GM19328 (cell line): Measurements from ENCODE around the gene SLC7A10.

Source experiments
- ATAC-seq: cut with Tn5 transposase; IDR thresholded peaks from one replicate; pipeline ENCODE4 v1.9.1; 2021; ENCODE audit warnings: mild to moderate bottlenecking, moderate library complexity; ENCODE audit not compliant: unreplicated experiment

Gene SLC7A10

DNA sequence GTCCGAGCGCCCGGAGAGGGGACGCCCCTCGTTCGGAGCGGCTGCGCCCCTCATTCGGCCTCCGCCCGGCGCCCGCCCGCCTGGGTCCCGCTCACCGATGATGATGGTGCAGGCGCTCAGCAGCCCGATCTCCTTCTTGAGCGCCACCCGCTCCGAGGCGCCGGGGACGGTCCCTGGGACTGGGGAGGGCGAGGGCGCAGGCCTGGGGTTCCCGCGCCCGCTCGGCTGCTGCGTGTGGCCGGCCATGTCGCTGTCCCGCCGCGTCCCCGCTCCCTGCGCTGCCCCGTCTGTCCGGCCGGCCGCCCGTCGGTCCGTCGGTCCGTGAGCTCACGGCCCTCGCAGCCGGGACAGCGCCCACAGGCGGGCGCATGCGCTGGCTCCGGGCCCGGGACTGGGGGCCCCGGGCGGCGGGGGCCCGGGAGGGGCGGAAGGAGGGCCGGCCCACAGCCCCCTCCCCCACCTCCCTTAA is at the start of gene SLC7A10:
Gene SLC7A10 (minus strand): TSS at position 393 of the 469 bp plus-strand sequence. CDS start 147 bp downstream, at position 246.
- no peak for ATAC-seq

DNA sequence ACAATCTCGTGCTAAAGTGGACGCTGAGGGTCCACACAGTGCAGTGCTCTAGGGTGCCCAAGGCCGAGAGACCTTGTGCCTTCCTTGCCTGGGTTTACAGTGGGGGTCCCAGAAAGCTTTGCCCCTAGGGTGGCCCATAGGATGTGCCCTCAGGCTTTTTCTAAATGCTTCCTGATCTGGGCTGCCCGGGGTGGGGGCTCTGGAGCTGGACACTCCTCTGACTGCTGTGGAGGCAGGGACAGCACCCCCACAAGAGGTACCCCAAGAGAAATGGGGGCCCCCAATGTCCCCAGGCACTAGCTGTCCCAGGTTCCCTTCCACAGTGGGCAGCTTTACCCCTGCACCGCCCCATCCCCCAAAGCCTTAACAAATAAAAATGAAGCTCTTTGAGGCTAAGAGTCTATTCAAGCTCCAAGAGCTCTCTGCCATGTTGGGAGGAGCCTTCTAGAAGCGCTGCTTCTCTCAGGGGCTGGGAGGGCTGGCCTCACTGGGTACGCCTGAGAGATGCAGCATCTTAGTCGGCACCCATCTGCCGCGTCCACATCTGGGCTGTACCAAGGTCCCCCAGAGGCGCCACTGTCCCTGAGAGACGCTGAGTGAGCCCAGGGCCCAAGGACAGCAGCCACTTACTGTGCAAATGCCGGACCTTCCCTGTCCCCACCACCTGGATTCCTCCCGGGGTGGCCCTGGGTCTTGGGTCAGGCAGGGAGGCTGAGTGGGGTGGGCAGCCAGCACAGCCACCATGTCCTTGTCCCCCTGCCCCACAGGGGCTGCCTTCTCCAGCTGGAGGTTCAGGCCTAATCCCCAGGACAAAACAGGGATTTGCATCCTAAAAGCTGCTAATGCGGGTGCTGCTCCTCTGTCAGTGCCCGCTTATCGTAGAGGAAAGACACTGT is 49.3 kb upstream of the SLC7A10 start:
- ATAC-seq: no peak

DNA sequence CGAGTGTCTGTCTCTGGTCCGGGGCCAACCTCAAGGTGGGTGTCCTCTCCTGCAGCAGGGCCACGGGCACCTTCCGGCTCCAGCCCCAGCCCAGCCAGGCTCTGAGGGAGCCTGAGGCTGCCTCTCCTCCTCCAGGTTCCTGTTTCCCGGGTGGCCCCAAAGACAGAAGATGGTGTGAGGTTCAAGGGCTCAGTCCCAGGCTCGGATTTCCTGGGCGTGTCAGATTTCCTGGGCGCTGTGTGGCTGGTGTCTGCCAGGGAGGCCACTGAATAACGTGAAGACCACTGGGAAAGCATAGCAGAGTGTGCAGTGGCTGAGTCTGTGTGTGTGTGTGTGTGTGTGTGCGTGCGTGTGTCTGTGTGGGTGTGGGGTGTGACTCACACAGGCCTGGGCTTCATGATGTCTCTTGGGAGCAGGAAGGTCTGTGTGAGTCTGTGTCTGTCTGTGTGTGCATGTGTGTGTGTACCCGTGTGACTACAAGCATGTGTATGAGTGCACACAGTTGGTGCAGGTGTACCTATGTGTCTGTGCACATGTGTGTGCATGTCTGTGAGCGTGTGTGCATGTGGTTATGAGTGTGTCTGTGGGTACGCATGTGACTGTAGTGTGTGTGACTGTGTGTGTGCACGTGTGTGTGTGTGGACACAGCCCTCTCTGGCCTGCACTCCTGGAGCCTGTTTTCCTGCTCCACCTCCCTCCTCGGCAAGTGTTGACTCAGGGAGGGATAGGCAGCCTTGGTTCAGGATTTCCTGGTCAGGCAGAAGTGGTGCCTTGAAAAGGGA is 48.4 kb upstream of the SLC7A10 start:
- no peak for ATAC-seq

DNA sequence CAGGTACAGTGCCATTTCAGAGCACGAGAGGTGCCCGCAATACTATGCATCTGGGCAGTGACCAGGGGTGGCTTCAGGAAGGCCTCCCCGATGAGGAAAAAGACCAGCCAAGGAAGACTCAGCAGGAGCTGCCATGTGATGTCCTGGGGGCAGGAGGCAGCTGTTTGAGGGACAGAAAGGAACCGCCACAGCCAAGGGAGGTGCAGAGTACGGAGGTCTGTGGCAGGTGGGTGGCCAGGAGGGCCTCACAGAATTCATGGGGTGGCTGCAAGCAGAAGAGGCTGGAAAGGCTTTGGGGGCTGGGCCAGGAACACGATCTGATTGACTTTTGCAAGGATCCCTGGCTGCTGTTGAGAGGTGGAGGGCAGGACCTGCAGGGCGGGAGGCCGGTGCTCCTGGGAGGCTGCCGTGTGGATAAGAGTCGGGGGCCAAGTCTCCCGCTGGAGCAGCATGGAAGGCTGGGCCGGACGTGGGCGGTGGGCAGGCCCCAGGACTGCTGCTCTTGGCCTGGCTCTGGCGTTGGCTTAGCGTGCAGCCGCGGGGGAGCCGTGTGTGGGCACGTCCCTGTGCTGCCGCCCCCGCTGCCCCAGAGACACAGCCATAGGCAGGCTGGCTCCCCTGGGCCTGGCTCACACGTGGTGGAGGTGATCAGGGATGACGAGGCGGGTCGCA is 47.6 kb upstream of the SLC7A10 start:
- ATAC-seq: no peak

DNA sequence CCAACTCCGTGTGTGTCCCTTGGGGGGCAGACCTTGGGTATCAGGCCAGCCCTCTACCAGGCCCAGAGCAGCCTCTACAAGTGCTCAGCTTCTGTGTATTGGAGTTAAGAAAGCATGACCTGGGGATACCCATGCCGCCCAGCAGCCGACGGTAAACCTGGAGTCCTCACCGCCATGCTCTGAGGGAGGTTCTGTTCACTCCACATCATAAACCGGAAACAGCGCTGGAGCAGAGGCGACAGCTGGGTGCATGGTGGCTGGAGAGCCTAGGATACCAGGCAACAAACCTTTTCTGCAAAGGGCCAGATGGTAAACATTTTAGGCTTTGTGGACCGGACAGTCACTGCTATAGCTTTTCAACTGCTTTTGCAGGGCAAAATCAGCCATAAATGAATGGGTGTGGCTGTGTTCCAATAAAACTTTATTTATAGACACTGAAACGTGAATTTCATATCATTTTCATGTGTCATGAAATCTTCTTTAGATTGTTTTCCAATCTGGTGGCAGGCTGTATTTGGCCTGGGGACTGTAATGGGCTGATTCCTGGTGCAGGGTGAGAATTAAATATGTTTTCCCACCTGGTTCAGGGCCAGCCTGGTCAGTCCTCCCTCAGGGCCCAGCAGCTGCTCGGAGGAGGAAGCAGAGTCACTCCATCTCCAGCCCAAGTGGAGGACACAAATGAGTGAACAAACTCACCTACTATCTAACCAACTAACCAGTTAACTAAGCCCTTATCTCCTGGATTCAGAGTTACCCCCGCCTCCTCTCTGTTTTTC is 45.8 kb upstream of the SLC7A10 start:
- no peak for ATAC-seq

DNA sequence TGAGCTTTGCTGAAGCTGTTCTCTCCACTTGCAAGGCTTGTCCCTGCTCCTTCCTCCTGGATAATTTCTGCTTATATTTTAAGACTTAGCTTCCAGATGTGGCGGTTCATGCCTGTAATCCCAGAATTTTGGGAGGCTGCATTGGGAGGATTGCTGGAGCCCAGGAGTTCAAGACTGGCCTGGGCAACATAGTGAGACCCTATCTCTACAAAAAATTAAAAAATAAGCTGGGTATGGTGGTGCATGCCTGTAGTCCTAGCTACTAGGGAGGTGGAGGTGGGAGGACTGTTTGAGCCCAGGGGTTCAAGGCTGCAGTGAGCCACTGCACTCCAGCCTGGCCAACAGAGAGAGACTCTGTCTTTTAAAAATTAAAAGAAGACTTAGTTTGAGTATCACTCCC is 45.1 kb upstream of the SLC7A10 start:
- no peak for ATAC-seq

DNA sequence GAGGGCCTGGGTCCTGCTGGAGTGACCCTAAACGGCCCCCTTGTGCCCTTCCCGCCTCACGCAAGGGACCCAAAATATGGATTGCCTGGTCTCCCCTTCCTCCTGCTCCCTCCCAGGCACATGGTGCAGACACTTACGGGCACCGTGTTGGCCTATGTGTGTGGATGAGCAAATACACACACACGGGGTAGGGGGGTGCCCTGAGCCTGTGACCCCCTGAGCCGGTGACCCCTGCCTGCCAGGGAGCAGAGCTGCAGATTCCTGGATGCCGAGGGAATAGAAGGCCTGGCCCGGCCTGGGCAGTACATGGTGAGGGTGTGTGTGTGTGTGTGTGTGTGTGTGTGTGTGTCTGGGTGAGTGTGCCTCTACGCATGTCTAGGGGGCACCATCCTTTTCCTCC is 43.4 kb upstream of the SLC7A10 start:
- ATAC-seq: no peak

DNA sequence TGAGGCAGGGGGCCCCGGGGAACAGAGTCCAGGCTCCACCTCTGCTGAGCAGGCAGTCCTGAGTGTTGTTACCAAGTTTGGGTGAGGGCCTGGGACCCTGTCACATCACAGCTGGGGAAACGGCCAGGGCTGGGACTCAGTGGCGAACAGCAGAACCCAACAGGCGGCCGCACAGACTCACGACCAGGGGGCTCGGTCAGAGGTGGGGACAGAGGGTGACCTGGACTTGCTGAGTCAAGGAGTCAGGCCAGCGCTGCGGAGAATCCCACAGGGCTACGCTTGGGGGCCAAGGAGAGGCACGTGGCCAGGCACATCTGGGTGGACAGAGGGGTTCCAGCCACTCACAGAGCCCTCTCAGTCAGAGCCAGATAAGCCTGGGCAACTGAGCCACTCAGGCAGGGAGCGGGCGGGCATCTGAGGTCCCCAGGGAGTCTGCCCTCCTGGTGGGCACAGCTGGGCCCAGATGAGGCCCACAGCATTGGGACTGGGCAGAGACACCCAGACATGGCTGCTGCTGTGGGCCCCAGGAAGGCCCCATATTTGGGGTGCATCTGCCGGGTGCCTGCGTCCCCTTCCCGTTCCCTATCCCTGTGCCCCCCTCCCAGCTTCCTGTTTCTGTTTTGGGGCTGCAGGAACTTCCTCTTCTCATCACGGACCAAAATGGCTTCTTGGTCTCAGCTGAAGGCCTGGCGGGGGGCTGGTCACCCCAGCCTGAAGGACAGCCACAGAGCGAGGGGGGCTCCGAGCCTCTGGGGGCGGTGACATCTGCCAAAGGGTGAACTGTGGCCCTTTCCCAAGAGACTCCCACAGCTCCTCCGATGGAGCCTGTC is 42.7 kb upstream of the SLC7A10 start:
- ATAC-seq: no peak

DNA sequence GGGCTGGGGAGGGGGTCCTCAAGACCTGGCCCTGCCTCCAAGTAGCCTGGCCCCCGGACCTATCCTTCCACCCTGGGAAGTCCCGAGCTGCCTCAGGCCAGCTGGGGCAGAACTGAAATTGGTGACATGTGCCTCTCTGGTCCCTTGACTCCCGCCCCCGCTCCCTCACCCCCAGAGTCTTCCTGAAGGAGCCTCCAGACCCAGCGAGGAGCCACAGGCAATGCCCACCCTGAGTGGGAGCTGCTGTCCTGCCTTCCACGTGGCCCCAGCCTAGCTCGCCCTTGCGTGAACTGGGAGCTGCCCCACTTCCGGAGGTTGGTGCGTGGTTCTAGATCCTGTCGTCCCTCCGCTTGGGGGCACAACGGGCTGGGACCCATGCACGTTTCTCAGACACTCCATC is 42.1 kb upstream of the SLC7A10 start:
- no peak for ATAC-seq

DNA sequence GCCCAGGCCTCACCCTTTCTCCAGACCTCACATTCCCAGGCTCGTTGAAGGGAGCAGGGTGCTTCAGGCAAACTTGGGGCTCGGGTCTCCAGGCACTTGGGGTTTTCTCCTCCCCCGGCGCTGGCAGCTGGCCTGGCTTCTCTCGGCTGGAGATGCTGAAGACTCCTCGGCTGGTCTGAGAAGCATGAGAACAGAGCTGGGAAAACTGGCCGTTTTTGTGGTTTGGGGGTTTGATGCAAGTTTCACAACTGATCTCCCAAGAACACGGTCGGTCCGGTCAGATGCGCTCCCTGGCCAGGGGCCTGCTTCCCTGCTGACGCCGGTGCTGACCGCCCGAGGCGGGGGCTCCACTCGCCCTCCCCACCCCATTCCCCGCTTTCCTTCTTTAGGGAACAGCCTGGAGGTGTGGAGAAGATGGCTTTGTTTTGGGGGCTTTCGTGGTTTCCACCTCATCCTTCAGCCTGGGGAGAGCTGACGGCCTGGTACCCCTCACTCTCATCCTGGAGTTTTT is 41.4 kb upstream of the SLC7A10 start:
- no peak for ATAC-seq

DNA sequence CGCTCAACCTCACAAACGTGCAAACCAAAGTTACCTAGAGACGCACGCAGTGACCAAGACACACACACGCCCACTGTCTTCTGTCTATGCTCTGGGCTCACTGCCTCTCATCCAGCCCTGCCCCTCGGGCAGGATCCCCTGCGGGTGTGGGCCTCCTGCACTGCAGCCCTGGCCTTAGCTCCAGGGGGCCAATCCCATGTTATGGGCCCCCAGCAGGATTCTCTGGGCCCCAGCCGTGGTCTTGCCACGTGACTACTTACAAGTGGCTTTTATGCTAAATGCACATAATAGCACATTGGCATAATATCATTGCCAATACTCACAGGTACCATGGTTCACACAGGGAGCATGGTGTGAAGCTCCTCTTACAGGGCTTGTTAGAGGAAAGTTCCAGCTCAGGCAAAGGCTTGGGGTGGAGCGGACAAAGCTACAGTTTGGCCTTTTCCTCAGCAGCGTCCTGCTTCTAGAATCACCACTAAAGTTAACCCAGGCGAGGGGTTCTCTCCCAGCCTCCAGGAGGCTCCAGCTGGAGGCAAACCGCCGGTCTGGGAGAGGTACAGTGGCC is 39.3 kb upstream of the SLC7A10 start:
- ATAC-seq: no peak

DNA sequence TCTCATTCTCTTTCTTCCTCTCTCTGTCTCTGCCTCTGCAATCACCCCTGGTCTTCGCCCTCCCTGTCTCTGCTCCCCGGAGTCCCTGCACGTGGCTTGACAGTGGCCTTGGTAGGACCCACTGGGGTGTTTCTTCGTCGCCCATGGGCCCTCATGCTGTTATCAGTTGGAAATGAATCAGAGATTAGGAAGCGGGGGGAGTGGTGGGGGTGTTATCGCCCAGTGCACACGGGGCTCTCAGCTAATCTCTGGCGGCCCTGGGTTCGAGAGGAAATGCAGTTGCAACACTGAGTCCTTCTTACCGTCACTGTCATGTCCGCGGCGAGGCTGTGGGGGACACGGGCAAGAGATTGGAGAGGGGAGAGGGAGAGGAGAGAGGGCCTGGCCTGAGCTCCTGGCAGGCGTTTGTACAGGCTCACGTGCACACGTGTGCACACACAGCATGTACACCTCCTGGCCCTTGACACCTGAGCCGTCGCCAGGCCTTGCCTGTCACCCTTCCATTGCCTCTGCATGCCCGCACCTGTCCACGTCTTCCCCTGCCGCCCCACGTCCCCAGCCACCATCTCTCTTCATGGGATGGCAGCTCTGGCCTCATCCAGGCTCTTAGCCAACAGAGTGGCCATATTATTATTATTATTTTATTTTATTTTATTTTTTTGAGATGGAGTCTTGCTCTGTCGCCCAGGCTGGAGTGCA is 37.8 kb upstream of the SLC7A10 start:
- ATAC-seq: no peak

DNA sequence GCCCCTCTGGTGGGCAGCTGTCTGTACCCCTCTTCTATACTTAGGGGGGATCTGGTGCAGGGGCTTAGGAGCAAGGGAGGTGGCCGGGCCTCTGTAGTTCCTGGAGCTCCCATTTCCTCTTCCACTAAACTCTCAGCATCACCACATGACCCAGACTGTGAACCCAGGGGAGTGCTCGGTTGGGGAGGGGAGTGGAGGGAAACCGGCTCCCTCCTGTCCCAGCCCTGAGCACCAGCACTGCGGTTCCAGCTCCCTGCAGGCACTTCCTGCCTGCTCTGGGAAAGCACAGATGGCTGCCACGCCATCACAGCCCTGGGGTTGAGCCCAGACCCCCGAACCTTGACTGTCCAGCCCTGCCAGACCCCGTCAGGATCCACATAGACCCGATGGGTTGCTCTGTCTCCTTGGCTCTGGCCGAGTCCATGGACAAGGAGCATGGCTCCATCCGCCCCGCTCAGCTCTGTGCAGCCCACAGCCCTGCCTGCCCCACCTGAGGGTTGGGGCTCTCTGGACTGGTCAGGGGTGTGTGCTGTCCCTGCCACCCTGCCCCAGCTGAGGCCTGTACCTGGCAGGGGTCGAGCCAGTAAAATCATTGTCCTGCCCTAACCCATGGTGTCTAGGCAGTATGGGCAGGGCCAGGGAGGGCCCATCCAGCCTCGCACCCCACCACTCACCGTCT is 36.0 kb upstream of the SLC7A10 start:
- ATAC-seq: no peak

DNA sequence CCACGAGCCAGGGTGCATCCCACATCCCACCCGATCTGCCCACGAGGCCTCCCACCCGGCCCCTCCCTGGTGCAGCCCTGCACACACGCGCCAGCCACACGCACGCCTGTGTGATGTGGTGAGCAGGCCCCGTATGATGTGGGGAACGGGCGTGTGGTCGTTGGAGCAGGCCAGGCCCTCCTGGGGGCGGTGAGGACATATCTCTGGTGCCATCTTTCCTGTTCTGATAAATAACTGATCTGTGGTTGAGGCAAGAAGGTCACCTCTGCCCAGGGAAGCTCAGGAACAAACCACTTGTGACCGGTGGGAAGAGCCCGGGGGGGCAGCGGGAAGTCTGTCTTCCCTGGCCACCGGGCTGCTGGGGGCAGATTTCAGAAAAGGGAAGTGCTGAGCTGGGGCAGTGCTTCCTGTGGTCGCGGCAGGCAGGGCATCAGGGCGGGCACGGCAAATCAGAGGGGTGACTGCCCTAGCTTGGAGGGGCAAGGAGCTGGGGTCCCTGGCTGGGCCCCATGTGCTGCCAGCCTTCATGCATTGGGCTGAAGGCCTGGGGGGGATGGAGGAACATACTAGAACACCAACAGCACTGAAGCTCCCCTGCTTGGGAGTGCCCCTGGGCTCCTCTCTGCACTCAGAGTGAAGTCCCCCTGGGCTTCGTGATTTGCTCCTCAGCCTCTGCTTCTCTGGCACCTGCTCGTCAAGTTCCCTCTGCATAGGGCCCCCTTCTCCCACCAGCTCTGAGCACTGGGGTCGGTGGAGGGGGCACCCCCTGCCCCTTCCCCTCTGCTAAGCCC is 35.2 kb upstream of the SLC7A10 start:
- ATAC-seq: no peak

DNA sequence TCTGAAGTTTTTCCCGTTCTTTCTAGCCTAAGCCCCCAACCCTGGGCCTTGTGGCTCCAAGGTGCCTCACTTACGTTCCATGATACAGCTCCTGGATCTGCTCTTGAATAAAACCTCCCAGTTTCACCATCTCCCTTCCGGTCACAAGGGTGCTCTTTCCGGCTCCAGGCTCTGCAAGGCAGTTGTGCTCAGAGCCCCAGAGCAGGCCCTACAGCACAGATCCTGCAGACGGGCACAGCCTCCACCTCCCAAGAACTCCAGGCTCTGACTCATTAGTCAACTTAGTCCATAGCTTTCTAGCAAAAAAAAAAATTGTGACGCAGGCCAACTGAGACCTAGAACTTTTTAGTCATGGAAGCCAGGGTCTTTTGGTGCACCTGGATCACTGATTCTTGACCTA is 33.9 kb upstream of the SLC7A10 start:
- no peak for ATAC-seq

DNA sequence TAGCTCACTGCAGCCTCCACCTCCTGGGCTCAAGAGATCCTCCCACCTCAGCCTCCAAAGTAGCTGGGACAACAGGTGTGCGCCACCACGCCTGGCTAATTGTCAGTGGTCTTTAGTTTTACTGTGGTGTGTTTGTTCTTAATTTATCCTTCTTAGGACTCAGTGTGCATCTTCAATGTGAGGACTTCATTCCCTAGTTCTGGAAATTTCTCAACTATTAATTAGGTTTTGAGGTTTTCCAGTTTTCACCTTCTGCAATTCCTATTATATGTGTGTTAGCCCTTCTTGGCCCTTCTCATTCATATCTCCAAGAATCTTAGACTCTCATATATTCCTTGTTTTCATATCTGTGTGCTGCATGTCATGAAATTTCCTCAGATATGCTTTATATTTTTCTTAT is 32.2 kb upstream of the SLC7A10 start:
- no peak for ATAC-seq

DNA sequence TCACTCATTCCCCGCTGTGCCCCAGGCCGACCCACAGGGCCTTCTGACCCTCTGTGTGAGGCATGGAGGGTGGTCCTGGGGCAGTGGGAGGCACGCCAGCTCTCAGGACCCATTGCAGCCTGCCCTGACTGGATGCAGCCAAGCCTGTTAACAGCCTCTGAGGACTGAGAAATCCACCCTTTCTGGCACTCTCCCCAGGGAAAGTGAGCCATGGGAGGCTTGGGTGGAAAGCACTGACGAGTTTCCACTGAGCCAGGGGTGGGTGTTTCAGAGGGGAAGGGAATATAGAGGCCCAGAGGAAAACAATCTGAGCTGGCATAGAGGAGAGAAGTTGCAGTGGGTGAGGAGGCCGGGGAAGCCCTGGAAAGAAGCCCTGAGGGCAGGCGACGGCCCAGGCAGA is 30.6 kb upstream of the SLC7A10 start:
- no peak for ATAC-seq
